GM21515 (cell line): ENCODE results near the gene RBMS1.
"Not testable (repeated sequence)": the region's sequence is repeated elsewhere in the genome, so short reads cannot be mapped to it uniquely, and the experiment has no call there.

Source experiments
- ATAC-seq: cut with Tn5 transposase; IDR thresholded peaks from one replicate; pipeline ENCODE4 v1.9.1; 2021; ENCODE audit not compliant: unreplicated experiment

RBMS1 gene

DNA sequence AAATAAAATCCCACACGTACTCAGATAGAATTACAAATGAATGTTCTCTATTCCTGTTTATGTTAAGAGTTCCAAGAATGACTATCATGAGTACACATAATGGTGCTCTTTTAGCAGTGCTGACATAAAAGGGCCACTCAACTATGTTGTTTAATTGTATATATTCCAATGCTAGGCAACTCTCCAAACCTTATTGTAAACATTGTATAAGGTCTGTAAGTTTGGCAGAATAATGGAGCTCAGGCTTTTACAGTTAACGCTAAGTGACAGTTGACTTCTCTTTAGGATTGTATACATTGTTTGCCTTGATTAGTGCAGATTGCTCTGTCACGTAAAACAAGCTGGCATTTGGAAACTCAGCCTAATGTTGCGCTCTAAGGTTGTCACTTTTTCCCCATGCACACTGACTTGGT is 20.8 kb downstream of the RBMS1 start:
- no peak for ATAC-seq

DNA sequence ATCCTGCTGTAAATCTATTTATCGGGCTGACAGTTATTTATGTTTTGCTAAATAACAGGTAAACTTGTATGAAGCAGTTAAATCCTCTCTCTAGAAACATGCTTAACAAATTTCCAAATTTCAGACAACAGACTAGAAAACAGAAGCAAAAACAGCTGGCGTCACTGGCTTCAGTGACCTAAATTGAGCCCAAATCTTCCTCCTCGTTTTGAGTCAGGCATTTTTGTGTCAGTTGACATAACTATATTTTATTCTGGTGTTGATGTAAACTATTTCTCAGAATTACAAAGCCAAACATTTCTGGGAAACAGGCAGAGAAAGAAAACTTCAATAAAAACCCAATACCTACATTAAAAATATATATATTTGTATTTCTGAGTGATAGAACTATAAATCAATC is 21.7 kb downstream of the RBMS1 start:
- ATAC-seq: no peak

DNA sequence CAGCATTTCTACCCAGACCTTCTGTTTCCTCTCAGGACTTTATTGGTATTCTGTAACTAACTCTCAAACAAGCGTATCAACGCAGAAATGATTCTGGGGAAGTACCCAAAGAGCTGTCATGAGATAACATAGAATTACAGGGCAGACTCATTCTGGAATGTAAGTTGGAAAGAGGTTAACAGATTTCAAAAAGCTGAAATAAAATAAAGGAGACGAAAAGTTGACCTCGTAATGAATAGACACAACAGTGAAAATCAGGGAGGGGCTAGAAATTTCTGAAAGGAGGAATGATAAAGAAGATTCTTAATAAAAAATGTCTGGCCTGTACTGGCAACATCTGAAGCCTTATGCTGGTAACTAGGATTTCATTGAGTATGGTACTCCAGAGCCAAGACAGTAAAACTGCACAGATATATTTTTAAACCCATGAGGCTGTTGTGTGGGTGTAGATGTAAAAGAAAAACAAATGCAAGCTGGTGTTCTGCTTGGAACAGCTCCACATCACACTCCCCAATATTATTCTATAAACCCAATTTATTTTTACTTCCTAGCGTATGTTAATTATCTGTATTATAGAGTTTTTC is 23.9 kb downstream of the RBMS1 start:
- ATAC-seq: no peak

DNA sequence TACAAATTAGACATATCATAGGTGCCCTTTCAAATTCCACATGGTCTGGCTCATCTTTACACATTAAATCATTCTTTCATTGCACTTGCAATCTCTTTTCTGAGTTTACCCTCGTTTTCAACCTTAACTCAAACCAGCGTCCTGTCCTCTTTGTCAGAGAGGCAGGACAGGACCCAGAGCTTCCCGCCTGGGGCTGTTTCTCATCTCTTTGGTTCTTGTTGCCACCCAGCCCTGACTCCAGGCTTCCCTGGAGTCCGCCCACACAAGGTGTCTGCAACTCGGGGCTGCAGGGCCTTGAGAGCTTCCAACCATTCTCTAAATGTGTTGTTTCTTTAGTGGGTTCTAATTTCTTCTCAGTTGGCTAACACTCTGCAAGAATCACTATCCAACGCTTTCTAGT is 24.4 kb downstream of the RBMS1 start:
- ATAC-seq: no peak

DNA sequence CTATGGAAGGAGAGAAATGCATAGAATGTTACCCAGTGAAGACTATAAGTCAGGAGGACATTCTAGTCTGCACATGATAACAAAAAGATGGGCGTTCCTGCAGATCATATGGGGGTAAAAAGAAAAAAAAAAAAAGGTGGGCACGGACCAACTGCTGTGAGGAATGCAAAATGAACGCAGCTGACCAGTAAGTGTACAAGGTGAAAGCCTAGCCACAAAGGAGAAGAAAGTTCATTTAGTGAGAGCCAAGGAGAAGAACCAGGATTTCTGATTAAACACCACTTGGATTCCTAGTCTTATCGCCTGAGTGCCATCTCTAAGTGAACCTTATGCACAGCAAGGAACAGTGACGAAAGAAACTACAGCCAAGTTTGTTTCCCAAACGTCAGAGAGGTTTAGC is 26.5 kb downstream of the RBMS1 start:
- no peak for ATAC-seq

DNA sequence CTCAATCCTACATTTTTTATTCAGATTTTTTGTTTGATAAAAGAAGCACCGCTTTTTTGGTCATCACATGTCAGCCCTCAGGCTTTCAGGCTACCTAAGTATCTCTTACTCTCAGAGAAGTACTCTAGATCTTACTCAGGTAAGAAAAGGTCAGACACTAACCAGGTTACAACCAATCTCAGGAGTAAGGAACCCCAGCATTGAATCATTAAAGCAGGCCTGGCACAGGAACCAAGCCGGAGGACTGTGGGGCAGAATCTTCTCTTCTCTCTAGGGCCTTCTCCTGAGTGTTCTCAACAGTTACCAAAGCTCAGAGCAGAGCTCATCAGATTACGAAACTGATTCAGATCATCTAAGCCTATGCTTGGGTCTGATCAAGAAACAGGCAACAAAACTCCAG is 28.2 kb downstream of the RBMS1 start:
- ATAC-seq: no peak

DNA sequence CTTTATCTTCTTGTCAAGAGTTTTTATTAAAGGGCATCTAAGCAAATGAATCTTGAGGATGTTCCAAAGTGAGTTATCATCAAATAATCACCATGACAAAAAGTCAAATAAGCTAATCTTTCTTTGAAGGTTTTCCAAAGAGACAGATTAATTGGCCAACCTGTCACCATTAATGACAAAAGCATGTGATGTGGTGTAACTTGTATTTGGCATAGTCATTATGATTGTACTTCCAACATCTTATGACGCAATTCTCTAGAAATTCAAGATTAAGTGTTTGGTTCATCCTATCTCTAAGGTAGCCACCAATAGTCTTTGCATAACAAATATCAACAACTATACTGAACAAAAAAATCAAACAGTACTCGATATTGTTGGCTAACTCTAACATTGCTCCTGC is 28.6 kb downstream of the RBMS1 start:
- no peak for ATAC-seq

DNA sequence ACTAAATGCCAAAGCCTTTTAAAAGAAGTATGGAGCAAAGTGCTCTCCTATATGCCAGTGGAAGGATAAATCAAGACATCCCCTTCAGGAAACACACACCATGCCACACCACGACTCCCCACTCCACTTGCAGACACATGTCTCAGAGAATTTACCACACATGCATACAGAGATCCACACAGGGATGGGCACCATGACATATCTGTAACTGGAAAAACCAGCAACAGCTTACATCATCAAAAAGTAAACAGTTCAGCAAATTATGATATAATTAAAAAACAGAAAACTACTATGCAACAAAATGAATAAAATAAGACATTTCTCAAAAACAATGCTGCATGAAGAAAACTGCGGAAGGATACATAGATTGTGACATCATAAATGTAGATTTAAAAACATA is 29.6 kb downstream of the RBMS1 start:
- no peak for ATAC-seq

DNA sequence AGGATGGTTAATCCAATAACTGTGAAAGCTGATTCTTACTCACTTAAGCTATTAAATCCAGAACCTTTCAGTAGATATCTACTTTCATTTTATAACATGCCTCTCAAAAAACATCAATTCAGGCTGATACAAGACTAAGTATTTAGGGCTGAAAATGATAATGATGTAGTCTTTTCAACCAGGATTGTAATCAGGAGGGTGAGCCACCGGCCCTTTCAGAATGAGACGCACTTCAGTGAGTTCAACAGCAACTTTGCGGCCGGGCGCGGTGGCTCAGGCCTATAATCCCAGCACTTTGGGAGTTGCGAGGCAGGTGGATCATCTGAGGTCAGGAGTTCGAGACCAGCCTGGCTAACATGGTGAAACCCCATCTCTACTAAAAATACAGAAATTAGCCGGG is 30.4 kb downstream of the RBMS1 start:
- no peak for ATAC-seq

DNA sequence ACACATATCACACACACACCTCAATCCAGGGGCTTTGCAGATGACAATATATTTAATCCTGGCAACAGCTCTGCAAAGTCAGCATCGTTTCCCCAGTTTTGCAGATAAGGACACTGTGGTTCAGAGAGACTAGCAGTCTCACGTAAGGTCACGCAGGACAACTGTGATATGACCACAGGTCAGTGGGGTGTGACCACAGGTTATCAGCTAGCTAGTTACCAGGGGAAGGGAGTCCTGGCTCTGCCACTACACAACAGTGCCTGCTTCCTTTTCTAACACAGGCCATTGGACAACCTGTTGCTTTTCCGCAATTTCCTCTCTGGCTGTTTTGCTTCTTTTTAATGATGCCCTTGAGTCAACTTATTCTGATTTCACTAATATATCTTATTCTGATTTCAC is 33.3 kb downstream of the RBMS1 start:
- no peak for ATAC-seq

DNA sequence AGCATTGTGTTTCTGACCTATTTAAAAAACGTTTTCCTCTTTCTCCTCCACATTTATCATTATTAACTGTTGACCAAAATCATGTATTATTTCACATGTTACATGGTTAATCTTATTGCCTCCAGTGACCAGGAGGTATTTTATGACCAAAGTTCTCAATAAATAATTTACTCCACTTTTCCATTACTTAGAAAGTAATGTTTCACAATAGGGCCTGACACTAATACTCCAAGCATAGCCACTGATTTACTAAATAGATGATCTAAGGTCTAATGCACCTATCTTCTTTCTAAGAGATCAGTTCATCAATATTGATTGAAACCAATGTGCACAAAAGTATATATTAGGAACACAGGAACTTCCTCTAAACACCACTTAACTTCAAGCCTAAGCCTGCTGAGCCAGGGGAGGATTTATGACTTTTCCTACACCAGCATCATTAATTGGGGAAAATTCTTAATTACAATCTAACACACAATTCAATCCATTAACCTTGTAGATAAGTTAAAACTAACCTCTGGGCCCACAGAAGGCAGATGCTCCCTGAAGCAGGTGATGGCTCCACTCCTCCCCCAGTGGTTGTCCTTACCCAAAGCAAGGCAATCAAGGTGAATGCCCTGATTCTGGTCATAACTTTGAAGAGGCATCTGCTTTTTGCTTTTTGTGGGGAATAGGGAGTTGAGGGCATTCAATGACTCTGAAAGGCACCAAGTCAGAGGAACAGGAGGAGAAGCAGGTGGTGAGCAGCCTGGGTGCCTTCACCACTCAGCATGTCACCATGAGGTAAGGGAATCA is 33.9 kb downstream of the RBMS1 start:
- ATAC-seq: no peak

DNA sequence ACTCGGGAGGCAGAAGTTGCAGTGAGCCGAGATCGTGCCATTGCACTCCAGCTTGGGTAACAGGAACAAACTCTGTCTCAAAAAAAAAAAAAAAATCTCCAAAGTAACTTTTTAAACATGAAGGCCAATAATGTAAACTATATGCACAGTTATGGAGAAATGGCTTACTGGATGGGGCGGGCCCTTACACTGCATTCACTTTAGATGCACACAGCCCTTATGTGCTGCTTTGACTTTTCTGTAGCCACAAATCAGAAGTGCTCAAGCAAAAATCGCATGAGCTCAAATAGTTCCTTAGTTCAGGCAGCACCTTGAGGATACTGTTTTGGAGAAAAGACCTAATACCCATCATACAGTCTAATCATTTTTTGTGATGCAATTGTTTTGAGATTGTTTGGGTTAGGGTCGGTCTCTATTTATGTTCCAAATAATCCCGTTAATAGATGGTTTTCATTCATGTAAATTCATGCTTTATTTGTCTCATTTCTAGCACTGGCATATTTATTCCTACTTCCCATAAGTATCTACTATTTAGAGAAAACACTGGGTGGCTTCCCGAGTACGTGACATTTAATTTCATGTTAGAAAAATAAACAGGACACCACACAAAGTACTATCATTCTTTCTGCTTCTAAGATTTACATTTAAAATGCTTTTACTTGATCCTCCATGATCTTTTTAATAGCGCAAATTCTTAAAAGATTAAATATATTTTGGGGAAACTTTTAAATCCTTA is 34.7 kb downstream of the RBMS1 start:
- ATAC-seq: no peak

DNA sequence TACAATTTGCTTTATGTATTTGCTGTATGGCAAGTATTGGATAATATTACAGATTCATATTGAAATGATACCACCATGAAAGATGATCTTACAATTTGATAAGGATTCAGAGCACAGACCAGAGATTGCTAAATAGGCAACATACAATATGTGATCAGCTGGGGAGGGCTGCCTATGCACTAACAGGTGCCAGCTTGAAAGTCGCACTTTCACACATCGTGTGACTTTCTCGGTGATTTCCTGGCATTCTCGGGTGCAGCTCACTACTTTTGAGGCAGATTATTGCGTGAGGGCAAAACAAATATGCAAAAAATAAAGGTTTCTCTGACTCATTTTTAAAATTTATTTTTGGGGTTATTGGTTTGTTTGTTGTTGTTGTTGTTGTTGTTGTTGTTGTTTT is 36.0 kb downstream of the RBMS1 start:
- ATAC-seq: no peak

DNA sequence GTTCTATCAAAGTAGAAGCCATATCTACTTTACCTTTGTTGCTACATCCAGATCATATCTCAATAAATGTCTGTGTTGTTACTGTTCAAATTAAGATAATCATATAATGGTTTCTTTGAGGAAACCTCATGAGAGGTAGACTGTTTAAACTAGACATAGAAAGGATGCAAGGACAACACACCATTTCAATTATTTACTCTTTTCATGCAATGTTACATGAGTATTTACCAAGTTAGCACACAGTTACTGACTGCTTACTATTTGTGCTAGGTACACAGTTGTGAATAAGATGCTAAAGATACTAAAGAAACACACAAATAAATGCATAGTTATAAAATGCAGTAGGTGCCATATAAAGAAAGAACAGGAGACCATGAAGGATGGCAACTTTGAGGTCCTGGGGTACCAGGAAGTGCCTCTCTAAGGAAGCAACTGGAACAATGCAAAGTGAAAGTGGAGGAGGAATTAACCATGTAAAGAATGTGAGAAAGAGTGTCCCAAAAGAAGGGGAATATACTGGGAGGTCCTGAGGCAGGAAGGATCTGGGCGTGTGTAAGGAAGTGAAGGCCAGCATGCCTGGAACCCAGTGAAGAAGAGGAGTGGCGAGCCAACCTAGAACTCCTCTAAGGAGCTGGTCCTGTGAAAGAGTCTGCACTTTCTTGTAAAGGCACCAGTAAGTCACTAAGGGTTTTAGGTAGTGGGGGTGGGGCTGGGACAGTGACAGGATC is 39.4 kb downstream of the RBMS1 start:
- ATAC-seq: no peak

DNA sequence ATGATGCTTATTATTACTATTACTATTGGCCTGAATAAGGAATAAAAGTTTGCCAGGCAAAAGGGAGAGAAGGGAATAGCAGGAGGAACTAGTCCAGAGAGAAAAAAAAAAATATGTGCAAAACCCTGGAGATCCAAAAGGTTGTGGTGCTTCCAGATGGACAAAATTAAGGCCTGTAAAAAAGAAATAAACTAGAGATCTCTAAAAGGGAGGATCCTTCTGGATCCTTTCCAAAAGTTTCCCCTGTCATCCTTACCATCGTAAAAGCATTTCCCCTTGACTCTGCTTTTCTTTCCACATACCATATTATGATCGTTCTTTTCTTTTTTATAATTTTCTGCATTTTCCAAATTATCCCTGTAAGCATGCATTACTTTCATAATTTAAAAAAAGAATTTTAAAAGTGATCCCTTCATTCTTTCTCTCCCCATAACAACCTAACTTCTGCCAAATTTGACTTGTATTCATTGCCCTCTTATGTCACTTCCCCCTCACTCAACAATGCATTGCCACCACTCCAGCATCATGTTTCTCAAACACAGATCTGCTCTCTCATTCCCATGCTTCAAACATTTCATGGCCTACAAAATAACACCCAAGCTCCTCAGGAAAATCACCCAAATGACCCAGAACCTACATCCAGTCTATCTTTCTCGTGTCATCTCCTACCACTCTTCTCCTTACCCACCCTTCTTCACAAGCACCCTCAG is 40.3 kb downstream of the RBMS1 start:
- no peak for ATAC-seq

DNA sequence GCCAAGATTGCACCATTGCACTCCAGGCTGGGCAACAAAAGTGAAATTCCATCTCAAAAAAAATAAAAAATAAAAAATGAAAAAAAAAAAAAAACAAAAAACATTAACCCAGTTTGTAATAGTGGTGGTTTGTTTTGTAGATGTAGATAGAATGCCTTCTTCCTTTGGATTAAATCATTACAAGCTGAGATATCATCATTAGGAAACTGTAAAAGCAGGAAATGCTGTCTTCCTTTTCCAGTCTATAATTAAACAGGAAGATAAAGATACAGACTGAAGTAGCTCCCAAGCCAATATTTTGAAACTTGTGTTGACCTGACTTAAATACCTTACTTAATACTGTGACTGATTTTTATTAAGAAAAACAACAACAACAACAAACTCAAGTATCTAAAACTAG is 43.1 kb downstream of the RBMS1 start:
- ATAC-seq: no peak

DNA sequence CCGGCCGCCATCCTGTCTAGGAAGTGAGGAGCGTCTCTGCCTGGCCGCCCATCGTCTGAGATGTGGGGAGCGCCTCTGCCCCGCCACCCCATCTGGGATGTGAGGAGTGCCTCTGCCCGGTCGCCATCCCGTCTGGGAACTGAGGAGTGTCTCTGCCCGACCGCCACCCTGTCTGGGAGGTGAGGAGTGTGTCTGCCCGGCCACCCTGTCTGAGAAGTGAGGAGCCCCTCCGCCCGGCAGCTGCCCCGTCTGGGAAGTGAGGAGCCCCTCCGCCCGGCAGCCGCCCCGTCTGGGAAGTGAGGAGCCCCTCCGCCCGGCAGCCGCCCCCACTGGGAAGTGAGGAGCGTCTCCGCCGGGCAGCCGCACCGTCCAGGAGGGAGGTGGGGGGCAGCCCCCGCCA is 44.8 kb downstream of the RBMS1 start:
- not testable (repeated sequence) for ATAC-seq

DNA sequence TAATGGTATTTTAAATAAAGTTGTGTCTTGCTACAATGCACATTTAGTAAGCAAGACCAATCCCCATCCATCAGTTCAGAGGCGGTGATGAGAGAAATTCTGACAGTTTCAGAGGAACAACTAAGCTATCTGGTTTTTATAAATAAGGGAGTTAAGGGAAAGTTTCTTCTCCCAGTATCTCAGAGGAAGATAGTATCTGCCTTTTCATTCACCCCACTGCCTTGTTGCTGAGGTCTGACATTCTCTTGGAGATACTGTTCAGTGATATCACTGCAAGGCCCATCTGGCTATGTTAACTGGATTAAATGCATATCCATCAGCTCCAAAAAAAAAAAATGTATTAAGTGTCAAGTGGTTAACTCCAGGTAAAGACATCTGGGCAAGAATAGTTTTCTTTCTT is 47.9 kb downstream of the RBMS1 start:
- no peak for ATAC-seq

DNA sequence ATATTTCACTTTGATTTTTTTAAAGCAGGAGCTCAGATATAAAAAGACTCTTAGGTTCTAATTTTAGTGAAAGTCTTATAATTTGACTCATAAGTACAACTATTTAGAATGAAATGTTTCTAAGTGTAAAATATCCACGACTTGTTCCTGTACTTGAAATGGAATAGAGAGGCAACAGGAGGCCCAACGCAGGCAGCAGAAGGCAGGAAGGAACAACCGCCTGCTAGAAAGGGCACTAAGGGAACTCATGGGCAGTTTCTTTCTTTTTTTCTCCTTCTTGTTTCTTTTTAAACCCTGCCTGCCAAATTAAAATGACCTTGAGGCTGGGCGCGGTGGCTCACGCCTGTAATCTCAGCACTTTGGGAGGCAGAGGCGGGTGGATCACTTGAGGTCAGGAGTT is 51.0 kb downstream of the RBMS1 start:
- no peak for ATAC-seq

DNA sequence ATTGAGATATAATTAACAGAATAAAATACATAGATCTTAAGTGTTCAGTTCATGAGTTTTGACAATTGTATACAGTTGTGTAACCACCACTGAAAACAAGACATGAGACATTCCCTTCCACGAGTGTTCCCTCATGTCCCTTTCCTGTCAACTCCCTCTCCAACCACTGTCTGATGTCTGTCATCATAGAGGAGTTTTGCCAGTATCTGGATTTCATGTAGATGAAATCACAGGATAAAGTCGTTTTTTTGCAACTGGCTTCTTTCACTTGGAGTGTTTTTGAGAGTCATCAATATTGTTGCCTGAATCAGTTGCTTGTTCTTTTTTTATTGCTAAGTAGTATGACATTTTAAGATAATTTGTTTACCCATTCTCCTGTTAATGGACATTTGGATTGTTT is 52.7 kb downstream of the RBMS1 start:
- ATAC-seq: no peak

DNA sequence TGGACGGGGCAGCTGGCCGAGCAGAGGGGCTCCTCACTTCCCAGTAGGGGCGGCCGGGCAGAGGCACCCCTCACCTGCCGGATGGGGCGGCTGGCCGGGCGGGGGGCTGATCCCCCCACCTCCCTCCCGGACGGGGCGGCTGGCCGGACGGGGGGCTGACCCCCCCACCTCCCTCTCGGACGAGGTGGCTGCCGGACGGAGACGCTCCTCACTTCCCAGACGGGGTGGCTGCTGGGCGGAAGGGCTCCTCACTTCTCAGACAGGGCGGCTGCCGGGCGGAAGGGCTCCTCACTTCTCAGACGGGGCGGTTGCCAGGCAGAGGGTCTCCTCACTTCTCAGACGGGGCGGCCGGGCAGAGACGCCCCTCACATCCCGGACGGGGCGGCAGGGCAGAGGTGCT is 54.6 kb downstream of the RBMS1 start:
- not testable (repeated sequence) for ATAC-seq
